AG10803 (cell line): Measurements from ENCODE around the gene SCAMP4.

ENCODE experiments used
- DNase-seq: peaks from one replicate; pipeline ENCODE4 v3.0.0; 2010; ENCODE audit warnings: low read depth
- H3K4me3 ChIP-seq: 2 replicates; pipeline ENCODE4 v1.5.1; 2011; ENCODE audit warnings: mild to moderate bottlenecking, low read length, control low read depth
- TF ChIP-seq, protein P1 (sequence below): conservative IDR thresholded peaks from 2 replicates; pipeline ENCODE4 v1.5.1; 2011; ENCODE audit warnings: mild to moderate bottlenecking, low read length, control low read depth, inconsistent platforms

Gene SCAMP4

DNA sequence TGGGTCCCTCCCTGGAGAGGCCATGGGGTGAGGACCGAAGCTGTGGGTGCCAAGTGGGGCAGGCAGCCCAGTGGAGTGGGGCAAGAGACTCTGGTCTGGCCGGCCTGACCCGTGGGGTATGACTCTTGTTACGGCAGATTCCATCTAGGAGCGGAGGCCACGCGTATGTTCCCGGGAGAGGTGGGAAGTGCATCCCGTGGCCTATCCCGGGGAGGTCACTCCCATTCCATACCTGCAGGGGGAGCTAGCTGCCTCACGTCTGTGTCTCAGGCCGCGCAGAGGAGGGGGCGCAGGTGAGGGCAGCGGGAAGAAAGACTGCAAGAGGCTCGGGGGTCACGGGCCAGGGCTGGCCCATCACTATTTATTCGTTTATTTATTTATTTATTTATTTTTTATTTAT lies 40.7 kb downstream of the SCAMP4 start:
- peak; percentile 33 for DNase-seq
- H3K4me3 ChIP-seq, result no peak overlapping the region
- TF ChIP-seq, protein P1, sequence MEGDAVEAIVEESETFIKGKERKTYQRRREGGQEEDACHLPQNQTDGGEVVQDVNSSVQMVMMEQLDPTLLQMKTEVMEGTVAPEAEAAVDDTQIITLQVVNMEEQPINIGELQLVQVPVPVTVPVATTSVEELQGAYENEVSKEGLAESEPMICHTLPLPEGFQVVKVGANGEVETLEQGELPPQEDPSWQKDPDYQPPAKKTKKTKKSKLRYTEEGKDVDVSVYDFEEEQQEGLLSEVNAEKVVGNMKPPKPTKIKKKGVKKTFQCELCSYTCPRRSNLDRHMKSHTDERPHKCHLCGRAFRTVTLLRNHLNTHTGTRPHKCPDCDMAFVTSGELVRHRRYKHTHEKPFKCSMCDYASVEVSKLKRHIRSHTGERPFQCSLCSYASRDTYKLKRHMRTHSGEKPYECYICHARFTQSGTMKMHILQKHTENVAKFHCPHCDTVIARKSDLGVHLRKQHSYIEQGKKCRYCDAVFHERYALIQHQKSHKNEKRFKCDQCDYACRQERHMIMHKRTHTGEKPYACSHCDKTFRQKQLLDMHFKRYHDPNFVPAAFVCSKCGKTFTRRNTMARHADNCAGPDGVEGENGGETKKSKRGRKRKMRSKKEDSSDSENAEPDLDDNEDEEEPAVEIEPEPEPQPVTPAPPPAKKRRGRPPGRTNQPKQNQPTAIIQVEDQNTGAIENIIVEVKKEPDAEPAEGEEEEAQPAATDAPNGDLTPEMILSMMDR, result peak; percentile 59

DNA sequence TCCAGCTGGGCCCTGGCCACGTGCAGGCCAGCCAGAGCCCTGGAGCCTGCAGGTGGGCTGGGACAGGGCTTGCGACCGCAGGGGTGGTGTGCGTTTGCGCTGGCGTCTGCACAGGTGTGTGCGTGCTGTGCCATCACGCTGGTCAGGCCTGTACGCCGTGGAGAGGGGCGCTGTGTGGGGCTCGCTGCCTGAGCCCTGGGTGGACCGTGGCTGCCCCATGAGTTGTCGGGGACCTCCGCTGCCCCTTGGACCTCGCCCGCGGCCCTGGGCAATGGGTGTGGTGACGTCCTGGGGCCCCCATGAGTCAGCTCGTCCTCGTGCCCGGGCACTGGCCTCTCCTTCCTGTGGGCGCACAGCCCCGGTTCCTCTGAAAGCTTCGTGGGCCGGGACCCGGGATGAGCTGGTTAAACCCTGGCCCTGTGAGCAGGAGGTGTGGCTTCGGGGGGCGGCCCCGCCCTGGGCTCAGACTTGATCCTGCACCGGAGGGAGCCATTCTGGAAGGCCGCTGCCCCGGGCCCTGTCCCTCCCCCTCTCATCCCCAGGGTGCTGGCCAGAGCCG lies 42.5 kb downstream of the SCAMP4 start:
- DNase-seq, result no peak
- H3K4me3 ChIP-seq, result no peak overlapping the region
- TF ChIP-seq, protein P1, result no peak

DNA sequence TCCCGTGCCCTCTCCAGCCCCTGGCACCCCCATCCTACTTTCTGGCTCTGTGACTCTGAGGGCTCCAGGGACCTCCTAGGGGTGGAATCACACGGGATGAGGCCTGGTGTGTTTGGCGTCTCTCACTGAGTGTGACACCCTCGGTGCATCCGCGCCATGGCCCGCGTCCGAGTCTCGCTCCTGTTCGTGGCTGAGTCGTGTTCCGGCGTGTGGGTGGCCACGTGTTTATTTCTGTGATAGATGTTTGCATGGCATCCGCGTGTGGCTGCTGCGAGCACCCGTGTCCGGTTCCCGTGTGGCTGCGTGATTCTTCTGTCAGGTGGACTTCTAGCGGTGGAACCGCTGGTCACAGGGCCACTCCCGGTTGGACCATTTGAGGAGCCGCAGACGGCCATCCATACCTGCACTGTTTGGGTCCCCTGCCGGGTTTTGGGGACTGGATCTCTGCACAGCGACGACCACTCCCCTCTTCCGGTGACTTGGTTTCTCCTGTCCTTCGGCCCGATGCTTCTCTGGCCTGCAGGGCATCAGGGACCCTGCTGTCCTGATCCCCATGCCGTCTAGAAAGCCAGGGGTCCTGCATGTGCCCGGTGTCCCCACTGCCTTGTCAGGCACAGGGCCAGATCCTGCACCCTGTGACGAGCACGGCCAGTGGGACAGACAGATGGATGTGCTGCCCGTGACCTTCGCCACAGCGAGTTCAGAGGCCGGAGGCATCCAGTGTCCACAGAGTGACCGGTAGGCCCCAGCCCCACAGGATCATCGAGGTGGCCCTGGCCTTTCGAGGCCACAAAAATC lies 44.3 kb downstream of the SCAMP4 start:
- no peak overlapping the region for H3K4me3 ChIP-seq
- TF ChIP-seq, protein P1, result no peak
- DNase-seq, result no peak

DNA sequence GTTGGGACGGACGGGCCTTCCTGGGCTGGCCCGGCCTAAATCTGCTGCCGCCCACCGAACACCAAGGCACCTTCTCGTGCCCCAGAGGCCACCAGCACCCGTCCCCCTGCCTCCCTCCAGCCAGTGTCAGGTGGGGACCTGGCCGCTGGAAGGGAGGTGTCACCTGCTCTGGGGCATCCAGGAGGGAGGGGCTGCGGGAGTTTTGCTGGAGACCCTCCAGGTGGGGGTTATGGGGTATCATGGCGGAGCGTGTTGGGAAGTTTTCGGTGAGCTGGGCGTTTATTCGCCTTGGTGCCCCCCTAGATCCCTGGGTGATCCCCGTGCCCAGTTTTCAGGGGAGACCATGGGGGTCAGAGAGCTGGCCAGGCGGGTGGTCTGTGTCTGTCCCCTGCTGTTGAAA lies 45.4 kb downstream of the SCAMP4 start:
- DNase-seq, result no peak
- H3K4me3 ChIP-seq, result no peak overlapping the region
- TF ChIP-seq, protein P1, result no peak

DNA sequence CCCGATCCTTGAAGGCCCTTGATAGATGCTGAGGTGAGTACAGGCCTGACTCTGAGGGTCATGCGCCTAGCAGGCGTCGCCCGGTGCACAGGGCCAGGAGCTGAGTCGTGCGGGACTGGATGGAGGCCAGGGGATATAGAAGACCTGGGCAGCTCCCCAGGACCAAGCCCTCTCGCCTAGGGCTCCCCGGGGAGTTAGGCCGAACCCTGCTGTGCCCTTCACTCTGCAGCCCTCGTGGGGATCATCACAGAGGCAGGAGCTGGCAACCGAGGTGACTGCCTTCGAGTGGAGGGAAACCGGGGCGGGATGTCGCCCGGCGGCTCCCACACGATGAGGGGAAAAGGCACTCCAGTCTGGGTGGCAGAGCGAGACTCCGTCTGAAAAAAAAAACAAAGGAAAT lies 47.4 kb downstream of the SCAMP4 start:
- no peak for DNase-seq
- TF ChIP-seq, protein P1, result no peak
- no peak overlapping the region for H3K4me3 ChIP-seq

DNA sequence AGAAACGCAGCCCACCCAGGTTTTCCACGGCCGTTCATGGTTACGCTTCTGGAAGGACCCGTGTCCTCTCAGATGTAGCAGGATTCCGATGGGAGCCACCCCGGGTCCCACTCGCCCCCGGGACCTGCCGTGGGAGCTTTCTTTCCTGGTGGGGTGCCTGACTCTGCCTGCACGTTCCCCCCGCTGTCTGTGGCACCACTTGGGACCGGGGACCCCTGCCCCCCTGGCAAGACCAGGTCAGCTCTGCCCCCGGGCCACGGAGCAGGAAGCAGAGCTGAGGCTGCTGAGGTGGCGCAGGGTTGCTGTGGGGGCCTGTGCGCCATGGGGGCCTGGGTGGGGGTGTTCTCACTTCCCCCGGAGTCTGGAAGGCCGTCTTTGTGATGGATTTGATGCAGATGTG lies 47.8 kb downstream of the SCAMP4 start:
- DNase-seq, result no peak
- no peak overlapping the region for H3K4me3 ChIP-seq
- TF ChIP-seq, protein P1, result no peak
